GM19099 (cell line): ENCODE data around the gene GNPNAT1.
A peak's percentile ranks its signal among the peaks of the same experiment; 100 is the strongest.

Experiments
- POLR2A ChIP-seq: IDR thresholded peaks from 3 replicates; pipeline ENCODE4 v1.6.1; 2011; ENCODE audit warnings: low read depth; ENCODE audit not compliant: insufficient read length; ENCODE audit errors: extremely low read depth

The GNPNAT1 gene

GRCh38 chr14:52759145-52759544 lies 32.3 kb downstream of the GNPNAT1 start:
- no peak for TF ChIP-seq POLR2A

GRCh38 chr14:52755607-52756316 lies 35.6 kb downstream of the GNPNAT1 start:
- no peak for TF ChIP-seq POLR2A

GRCh38 chr14:52748647-52749292 lies 42.6 kb downstream of the GNPNAT1 start:
- TF ChIP-seq POLR2A = no peak

GRCh38 chr14:52741865-52742264 lies 49.5 kb downstream of the GNPNAT1 start:
- TF ChIP-seq POLR2A = no peak

- no peak for TF ChIP-seq POLR2A
These were observed 50.7 kb downstream of the GNPNAT1 start for GRCh38 chr14:52740751-52741150.

GRCh38 chr14:52738409-52738808 lies 53.0 kb downstream of the GNPNAT1 start:
- TF ChIP-seq POLR2A = no peak

- TF ChIP-seq POLR2A = no peak
These were observed 55.4 kb downstream of the GNPNAT1 start for GRCh38 chr14:52735921-52736489.

GRCh38 chr14:52733824-52734223 lies 57.6 kb downstream of the GNPNAT1 start:
- no peak for TF ChIP-seq POLR2A

- no peak for TF ChIP-seq POLR2A
These were observed 60.7 kb downstream of the GNPNAT1 start for GRCh38 chr14:52730709-52731111.

- TF ChIP-seq POLR2A = peak; percentile 90
These were observed 61.3 kb downstream of the GNPNAT1 start, which contains the start of gene STYX for GRCh38 chr14:52729925-52730708. Gene STYX, plus strand, starts transcription at chr14:52730166. Its CDS starts 309 bp downstream, at chr14:52730475.

- TF ChIP-seq POLR2A = no peak
These were observed 61.9 kb downstream of the GNPNAT1 start for GRCh38 chr14:52729585-52729924.
